Activated T-cell treated with anti-CD3 and anti-CD28 coated beads for 48 hours (primary cell): ENCODE data around the gene IFITM10.
"Not testable (repeated sequence)": the region's sequence is repeated elsewhere in the genome, so short reads cannot be mapped to it uniquely, and the experiment has no call there.

Experiments
- DNase-seq: peaks from one replicate; pipeline ENCODE4 v3.0.0-alpha.2; 2020; ENCODE audit warnings: low read depth

IFITM10 gene

DNA sequence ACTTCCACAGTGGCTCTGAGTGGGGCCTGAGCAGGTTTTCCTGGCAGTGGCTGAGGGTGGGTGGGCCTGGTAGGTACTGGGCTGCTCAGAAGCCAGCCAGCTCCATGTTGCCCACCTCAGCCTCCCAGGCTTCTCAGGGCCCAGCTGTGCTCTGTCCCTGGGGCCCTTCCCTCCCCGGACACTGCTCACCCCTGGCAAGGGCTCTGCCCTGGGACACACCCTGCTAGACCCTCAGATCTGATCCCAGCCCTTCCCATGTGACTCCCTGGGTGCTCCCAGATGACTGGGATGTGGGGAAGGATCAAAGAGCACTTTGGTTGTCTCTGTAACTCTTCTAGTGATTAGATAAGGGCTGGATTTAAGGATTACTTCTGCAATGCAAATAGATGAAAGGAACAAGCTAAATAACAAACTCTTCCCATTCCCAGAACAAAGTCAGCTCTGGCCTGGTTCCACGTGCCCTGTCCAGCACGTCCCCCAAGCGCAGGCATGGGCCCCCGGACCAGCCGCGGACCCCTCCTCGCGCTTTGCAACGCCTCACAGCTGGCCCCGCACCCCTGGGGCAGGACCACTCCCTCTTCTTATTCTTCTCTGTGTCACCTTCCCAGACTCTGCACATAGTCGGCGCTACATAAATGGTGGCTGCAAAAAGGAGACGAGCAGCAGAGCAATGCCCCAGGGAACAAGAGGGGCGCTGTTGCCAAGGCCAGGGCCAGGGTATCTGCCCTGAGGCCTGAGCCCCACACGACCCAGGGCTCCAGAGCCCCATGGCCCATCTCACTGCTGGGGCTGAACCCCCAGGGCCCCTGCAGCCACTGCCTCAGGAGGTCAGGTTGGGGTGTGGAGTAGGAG lies 59.1 kb downstream of the IFITM10 start:
- DNase-seq, result no peak

DNA sequence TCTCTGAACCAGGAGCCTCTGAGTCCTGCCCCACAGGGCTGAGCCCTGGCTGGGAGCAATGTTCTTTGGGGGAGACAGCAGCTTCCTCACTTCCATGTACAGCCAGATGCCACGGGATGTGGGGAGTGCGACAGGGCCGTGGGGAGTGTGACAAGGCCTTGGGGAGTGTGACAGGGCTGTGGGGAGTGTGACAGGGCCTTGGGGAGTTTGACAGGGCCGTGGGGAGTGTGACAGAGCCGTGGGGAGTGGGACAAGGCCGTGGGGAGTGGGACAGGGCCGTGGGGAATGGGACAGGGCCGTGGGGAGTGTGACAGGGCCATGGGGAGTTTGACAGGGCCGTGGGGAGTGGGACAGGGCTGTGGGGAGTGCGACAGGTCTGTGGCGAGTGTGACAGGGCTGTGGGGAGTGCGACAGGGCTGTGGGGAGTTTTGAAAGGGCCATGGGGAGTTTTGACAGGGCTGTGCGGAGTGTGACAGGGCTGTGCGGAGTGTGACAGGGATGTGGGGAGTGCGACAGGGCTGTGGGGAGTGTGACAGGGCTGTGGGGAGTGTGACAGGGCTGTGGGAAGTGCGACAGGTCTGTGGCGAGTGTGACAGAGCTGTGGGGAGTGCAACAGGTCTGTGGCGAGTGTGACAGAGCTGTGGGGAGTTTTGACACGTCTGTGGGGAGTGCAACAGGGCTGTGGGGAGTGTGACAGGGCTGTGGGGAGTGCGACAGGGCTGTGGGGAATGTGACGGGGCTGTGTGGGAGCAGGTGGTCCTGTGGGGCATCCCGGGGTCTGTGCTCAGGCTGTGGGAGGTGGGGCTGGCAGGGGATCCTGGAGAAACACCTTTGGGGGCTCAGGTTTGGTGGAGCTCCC lies 60.0 kb downstream of the IFITM10 start:
- DNase-seq, result no peak

DNA sequence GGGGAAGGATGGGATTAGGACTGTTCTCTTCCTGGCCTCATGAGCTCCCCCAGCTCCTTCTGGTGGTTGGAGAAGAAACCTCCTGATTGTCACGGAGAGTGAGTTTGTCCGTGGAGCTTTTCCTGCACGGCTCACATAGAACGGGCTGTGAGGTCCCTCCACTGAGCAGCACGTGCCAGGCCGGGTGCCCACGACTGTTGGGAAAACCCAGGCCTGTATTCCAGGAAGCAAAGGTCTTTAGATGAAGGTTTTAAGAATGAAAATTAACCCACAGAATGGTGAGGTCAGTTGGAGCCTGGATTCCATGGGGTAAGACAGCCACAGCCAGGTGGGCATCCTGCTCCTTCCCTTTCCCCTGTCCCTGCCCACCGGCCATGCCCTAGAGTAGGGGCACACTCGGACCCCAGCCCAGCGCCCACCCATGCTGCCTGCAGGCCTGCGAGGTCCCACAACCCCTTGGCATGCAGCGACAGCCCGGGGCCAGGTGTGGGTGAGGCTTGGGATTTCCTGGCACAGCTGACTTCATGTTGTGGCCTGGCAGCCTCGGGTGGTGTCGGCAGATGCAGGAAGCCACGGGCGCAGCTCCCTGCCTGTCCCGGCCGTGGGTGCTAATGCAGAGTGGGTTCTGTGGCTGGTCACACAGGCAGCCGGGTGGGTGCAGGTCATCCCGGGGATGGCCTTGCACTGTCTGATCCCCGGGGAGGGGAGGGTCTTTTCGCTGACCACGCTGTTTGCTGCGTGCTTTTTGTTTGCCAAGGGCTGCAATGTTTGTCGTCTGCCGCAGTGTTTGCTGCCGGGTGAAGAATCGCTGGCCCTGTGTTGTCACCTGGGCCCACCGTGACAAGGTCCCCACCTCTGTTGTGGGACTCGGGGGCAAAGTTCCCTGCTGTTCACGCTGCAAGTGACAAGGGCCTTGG lies 60.9 kb downstream of the IFITM10 start:
- not testable (repeated sequence) for DNase-seq

DNA sequence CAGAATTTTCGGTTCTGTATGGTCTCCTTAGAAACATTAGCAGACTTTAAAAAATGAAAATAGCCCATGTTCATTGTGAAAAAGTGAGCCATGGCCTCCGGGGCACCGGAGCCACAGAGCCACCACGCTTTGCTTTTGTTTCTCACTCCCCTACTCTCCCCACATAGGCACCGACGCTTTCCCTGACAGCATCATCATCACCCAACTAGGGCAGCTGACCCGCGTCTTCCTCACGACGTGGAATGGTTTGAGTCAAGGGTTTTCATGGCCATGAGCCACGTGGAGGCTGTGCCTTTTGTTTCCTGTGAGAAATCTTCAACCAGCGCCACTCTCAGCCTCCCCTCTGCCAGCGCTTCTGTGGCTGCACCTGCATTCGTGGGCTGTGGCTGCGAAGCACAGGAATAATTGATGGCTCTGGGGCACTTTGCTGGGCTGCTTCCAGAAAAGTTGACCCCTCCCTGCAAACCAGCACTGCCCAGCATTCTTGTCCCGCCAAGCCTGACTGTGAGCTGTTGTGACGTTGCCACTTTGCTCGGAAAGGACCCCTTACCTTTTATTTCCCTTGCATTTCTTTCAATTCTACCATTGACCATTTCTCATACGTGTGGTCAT lies 62.0 kb downstream of the IFITM10 start:
- not testable (repeated sequence) for DNase-seq

DNA sequence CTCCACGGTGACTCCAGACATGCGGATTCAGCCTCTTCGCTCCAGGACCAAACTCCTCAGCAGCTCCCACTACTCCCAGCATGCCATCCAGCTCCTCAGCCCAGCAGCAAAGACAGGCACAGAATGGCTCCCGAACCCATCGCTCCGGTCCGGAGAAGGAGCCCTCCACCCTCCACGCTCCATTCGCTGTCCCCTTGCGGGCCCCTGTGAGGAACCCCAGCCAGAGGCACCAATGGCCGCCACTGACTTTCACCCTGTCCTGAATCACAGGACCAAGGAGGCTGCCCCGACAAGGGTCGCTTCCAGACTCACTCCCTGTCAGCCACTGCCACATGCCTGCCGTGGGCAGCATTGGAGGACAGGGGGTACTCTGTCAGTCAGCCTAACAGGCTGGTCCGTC lies 64.2 kb downstream of the IFITM10 start:
- not testable (repeated sequence) for DNase-seq

DNA sequence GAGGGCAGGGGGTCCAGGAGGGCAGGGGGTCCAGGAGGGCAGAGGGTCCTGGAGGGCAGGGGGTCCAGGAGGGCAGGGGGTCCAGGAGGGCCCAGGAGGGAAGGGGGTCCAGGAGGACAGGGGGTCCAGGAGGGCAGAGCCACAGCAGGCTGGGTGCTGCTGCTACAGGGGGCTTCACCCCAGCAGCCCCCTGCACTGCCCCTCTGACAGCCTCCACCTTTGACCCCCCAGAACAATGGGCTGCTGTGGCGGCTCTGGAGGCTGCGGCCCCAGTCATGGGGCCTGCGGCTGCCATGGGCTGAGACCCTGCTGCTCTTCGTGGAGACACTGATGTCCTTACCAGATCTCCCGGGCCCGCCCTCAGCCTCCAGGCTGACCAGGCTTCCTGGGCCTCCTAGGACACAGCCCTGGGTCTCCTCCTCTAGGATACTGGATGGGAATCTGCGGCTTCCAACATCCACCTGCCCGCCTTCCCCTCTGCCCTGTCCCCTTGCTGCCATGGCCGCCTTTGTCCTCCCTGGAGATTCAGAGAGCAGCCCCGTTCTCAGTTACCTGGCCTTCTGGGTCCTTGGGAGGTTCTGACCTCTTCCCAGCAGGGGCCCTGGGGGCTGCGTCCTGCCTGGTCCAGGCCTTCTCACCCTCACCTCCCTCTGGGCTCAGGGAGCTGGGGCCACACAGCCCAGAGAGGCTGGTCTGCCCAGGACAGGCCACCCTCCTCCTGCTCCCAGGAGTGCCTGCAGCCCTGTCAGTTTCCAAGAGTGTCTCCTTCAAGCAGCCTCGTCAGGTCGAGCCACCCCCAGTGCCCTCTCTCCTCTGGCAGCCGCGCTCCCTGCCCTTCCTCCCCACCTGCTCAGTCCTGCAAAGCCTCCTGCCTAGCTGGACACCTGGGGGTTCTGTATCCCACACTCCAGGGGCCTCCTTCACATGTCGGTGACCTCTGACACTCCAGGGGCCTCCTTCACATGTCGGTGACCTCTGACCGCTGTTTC lies 65.2 kb downstream of the IFITM10 start:
- not testable (repeated sequence) for DNase-seq

DNA sequence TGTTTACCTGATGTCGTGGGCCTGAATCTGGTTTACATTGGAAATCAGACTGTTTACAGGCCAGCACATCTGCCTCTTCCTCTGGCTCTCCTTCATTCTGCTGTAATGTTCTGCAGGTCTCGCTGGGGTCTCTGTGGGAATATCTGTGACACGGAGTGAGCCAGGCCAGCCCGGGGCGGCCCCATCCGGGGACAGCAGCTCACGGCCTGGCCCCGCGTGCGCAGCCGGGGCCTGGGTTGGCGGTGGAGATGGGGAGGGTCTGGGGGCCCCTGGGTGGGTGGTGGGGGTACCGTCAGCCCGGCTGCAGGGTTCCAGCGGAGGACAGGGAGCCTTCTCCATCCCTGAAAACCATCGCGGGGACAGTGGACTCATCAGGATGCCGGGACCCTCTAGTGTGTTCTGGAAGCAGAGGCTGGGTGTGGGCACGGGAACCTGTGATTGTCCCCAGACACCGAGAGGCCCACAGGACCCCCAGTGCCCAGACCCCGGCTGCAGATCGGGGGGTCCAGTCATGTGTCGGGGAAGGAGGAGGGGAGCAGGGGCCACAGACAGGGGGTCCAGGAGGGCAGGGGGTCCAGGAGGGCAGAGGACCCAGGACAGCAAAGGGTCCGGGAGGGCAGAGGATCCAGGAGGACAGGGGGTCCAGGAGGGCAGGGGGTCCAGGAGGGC lies 66.4 kb downstream of the IFITM10 start:
- DNase-seq, result not testable (repeated sequence)

DNA sequence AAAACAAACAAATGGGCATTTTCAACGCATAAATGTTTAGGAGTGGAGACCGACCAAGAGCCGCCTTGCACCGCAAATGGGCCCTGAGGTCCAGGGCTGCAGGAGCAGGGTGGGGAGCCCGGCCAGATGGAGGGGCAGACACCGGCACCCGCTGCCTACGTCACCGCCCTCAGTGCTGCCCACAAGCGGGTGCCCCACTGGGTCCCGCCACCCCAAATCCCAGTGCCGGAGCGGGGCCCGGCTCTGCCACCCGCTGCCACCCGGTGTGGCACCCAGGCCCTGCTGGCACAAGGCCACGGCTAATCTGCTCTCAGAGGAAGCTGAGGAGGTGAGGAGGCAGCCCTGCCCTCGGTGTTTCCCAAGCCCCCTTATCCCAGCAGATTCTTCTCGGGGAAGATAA lies 67.2 kb downstream of the IFITM10 start:
- not testable (repeated sequence) for DNase-seq
